Activated CD4-positive, alpha-beta T cell treated with anti-CD3 and anti-CD28 coated beads for 4 hours (primary cell): Measurements from ENCODE around the gene RSPO3.

Source experiments
- DNase-seq, 2 donors: peaks; one replicate each; pipeline ENCODE4 v3.0.0-alpha.2; 2020

The RSPO3 gene

GRCh38 chr6:127164565-127164964 lies 46.1 kb downstream of the RSPO3 start:
- no peak for DNase-seq

DNA sequence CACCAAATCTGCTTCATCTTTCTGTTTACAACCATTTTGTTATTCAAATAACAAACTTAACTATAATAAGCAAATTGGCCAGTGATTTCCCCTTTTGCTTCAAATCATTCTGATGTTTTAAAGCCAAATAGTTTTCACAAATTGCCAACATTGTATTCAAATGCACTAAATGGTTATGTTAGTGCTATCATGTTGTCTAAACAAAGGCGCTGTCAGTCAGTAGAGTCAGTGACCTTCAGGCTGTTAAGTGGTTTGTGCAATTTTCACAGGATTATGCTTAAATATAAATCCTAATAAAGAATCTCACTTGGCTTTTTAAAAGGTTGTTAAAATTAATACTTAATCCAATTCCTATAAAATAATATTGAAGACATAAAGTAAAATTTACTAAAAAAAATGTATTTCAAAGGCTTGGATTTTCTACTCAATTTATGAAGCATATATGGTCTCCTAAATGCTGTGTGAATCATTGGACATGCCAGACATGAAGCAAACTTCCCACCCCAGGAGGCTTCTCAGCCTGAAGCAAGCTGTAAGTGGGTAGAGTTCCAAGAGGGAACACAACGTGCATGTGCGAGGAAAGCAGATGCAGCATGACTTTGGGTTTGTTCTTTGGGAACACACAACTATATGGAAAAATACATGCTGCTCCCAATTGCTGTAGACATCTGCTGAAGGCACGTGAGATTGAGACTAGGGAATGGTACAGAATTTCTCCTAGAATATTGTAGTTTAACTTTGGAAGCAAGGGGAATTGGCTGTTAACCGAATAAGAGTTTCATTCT lies 54.9 kb downstream of the RSPO3 start:
- no peak for DNase-seq

- no peak for DNase-seq
These were observed 57.7 kb downstream of the RSPO3 start for GRCh38 chr6:127176146-127176545.

GRCh38 chr6:127177030-127177922 lies 58.8 kb downstream of the RSPO3 start:
- DNase-seq: no peak

- no peak for DNase-seq
These were observed 59.4 kb downstream of the RSPO3 start for GRCh38 chr6:127177923-127178231.

- no peak for DNase-seq
These were observed 60.3 kb downstream of the RSPO3 start for GRCh38 chr6:127178746-127179145.

- DNase-seq: no peak
These were observed 62.0 kb downstream of the RSPO3 start for GRCh38 chr6:127180426-127180825.

GRCh38 chr6:127182501-127182900 lies 64.0 kb downstream of the RSPO3 start:
- DNase-seq: no peak

- DNase-seq: no peak
These were observed 67.0 kb downstream of the RSPO3 start for GRCh38 chr6:127185437-127185995.

GRCh38 chr6:127186889-127187288 lies 68.4 kb downstream of the RSPO3 start:
- DNase-seq: peak; percentile 20 to 52

- no peak for DNase-seq
These were observed 70.3 kb downstream of the RSPO3 start for GRCh38 chr6:127188744-127189143.

- no peak for DNase-seq
These were observed 72.1 kb downstream of the RSPO3 start for GRCh38 chr6:127190552-127190951.

GRCh38 chr6:127191716-127192115 lies 73.2 kb downstream of the RSPO3 start:
- no peak for DNase-seq

DNA sequence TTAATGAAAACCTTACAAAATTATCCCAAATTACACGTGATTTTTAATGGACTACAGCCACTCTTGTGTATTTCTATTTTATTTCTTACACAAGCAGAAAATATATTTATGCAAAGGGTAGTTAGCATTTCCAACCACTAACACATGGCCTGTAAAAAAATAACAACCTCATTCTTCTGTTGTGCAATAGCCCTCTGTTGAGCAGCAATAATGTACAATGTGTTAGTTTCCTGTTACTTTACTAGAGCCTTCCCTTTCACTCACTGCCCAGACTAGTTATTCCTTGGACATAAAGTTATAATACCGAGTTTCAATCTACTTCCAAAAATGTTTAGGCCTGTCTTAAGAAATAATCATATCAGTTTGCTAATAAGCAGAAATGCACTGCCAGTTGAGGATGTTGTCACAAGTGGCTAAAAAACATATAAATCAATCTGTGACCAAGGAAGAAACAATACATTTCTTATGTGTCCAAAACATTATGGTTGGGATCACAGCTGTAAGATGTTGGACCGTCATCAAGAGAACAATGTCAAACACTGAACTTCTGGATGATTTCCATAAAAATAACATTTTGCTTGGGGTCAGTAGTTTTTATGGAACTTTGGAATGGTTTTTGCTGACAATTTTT lies 74.6 kb downstream of the RSPO3 start:
- DNase-seq: no peak

DNA sequence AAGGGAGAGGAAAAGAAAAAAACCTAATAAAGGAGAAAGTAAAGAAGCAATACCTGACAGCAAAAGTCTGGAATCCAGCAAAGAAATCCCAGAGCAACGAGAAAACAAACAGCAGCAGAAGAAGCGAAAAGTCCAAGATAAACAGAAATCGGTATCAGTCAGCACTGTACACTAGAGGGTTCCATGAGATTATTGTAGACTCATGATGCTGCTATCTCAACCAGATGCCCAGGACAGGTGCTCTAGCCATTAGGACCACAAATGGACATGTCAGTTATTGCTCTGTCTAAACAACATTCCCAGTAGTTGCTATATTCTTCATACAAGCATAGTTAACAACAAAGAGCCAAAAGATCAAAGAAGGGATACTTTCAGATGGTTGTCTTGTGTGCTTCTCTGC lies 77.4 kb downstream of the RSPO3 start:
- no peak for DNase-seq

GRCh38 chr6:127198549-127198948 lies 80.1 kb downstream of the RSPO3 start:
- no peak for DNase-seq

- DNase-seq: no peak
These were observed 81.0 kb downstream of the RSPO3 start for GRCh38 chr6:127199470-127199869.

- no peak for DNase-seq
These were observed 81.6 kb downstream of the RSPO3 start for GRCh38 chr6:127200114-127200513.

- no peak for DNase-seq
These were observed 82.8 kb downstream of the RSPO3 start for GRCh38 chr6:127201321-127201720.

- DNase-seq: no peak
These were observed 84.2 kb downstream of the RSPO3 start for GRCh38 chr6:127202676-127203075.

DNA sequence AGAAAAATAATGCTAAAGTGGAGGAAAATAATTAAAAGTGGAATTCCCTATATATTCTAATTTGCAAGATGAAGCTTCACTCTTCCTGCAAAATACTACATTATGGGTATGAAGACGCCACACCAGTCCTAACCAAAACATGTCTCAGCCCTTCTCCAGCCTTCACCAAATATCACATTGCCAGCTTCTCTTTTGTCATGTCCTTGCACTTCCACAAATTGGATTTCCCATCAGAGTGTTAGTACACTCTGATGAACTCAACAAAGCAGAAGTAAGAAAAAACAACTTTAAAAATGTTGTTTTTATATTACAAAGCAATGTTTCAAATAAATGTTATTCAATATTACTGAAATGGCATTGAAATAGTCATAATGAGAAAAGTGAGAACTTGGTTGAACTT lies 85.8 kb downstream of the RSPO3 start:
- DNase-seq: no peak

DNA sequence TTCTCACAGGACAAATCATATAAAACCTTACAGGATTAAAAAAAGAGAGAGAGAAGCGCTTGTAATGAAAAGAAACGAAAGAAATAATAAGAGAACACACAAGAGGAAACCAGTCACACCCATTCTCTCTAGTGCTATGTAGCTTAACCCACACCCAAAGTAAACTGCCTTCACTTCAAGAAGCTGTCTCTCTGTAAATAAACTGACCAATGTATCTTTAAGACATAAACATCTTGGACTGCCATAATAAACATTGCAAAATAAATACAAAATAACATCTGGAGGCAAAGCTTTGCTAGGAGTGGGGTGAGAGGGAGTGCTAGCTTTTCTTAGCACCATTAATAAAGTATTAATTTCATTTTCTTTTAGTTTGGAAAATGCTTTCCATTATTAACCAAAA lies 86.6 kb downstream of the RSPO3 start:
- no peak for DNase-seq

DNA sequence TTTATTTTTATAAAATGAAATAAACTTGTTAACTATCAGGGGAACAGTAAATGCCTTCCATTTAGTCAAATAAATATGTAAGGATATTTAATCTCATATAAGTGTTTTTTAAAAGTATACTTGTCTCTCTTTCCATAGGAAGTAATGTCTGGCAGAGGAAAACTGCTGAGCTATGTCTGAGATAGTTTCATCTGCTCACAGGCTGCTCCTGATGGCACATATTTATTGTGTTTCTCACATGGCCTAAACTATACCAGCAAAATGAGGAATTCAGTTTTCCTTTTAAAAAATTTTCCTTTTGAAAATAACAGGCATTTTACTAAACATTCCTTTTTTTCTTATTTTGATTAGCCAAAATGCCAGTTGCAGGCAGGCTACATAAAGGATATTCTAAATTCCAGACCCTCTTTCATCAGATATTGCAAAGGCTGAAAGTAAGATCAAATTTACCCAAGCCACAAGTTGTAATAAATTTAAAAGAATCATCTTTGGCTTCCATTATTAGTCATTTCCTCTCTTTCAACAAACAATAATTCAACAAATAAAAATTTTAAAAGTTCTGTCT lies 88.1 kb downstream of the RSPO3 start:
- no peak for DNase-seq
